Measurements from ENCODE around the gene LYRM4.

DNA sequence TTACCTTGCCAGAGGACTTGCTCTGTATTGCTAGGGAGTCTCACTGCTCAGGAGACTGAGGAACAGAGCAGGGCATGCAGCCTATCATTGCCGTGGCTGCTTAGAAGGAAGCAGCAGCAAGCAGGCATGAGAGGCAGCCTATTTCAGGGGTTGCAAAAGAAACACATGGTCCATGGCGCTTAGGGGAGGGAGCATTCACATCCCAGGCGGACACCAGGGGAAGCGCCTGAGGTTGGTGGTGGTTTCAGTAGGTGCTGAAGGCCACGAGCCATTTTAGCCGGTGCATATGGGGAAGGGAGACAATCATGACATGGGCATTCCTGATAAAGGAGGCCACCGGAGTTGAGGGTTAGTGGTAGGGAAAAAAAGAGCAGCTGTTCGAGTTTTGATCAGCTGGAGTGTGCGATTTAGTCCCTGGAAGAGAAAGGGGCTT, 21.5 kb upstream of the LYRM4 start:
- TF ChIP-seq, protein P1, sequence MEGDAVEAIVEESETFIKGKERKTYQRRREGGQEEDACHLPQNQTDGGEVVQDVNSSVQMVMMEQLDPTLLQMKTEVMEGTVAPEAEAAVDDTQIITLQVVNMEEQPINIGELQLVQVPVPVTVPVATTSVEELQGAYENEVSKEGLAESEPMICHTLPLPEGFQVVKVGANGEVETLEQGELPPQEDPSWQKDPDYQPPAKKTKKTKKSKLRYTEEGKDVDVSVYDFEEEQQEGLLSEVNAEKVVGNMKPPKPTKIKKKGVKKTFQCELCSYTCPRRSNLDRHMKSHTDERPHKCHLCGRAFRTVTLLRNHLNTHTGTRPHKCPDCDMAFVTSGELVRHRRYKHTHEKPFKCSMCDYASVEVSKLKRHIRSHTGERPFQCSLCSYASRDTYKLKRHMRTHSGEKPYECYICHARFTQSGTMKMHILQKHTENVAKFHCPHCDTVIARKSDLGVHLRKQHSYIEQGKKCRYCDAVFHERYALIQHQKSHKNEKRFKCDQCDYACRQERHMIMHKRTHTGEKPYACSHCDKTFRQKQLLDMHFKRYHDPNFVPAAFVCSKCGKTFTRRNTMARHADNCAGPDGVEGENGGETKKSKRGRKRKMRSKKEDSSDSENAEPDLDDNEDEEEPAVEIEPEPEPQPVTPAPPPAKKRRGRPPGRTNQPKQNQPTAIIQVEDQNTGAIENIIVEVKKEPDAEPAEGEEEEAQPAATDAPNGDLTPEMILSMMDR (IDR thresholded peaks at IDR 0.05; ENCODE audit: insufficient read depth, low read length) = no peak
- peak; percentile 57; the same call in 1 of the 2 replicates for TF ChIP-seq POLR2AphosphoS5 (IDR thresholded peaks at IDR 0.05; ENCODE audit: low read depth)
